NCI-H146 (cell line): Measurements from ENCODE around the gene ARL5C.
"Not testable (repeated sequence)": the region's sequence is repeated elsewhere in the genome, so short reads cannot be mapped to it uniquely, and the experiment has no call there.

Experiments
- DNase-seq: peaks from one replicate; lab custom pipeline; 2025; lab: John Stamatoyannopoulos, UW

The ARL5C gene

GRCh38 chr17:39194089-39194984 lies 28.4 kb upstream of the ARL5C start:
- no peak for DNase-seq

GRCh38 chr17:39193346-39193745 lies 27.4 kb upstream of the ARL5C start:
- DNase-seq, result no peak

- no peak for DNase-seq
Observed at GRCh38 chr17:39192901-39193300, 26.9 kb upstream of the ARL5C start.

GRCh38 chr17:39191750-39192510 lies 26.0 kb upstream of the ARL5C start:
- no peak for DNase-seq

- DNase-seq, result no peak
Observed at GRCh38 chr17:39187152-39187830, 21.3 kb upstream of the ARL5C start.

- DNase-seq, result no peak
Observed at GRCh38 chr17:39186481-39187002, 20.6 kb upstream of the ARL5C start.

- DNase-seq, result no peak
Observed at GRCh38 chr17:39183720-39184119, 17.8 kb upstream of the ARL5C start.

GRCh38 chr17:39183045-39183444 lies 17.1 kb upstream of the ARL5C start:
- DNase-seq, result no peak

- DNase-seq, result no peak
Observed at GRCh38 chr17:39181303-39181702, 15.3 kb upstream of the ARL5C start.

GRCh38 chr17:39178536-39178935 lies 12.6 kb upstream of the ARL5C start:
- no peak for DNase-seq

GRCh38 chr17:39177256-39177655 lies 11.3 kb upstream of the ARL5C start:
- DNase-seq, result no peak

- no peak for DNase-seq
Observed at GRCh38 chr17:39175695-39176093, 9.7 kb upstream of the ARL5C start.

GRCh38 chr17:39174920-39175694 lies 9.1 kb upstream of the ARL5C start:
- peak; percentile 54 for DNase-seq

GRCh38 chr17:39173526-39174274 lies 7.7 kb upstream of the ARL5C start:
- DNase-seq, result no peak

- no peak for DNase-seq
Observed at GRCh38 chr17:39173080-39173479, 7.1 kb upstream of the ARL5C start.

GRCh38 chr17:39171933-39172332 lies 6.0 kb upstream of the ARL5C start:
- no peak for DNase-seq

GRCh38 chr17:39170558-39170957 lies 4.6 kb upstream of the ARL5C start:
- DNase-seq, result no peak

- no peak for DNase-seq
Observed at GRCh38 chr17:39170109-39170508, 4.1 kb upstream of the ARL5C start.

- DNase-seq, result no peak
Observed at GRCh38 chr17:39169518-39169917, 3.6 kb upstream of the ARL5C start.

GRCh38 chr17:39169101-39169500 lies 3.1 kb upstream of the ARL5C start:
- no peak for DNase-seq

GRCh38 chr17:39168503-39168902 lies 2.5 kb upstream of the ARL5C start:
- DNase-seq, result not testable (repeated sequence)
